ENCODE results near the gene MMP15.

DNA sequence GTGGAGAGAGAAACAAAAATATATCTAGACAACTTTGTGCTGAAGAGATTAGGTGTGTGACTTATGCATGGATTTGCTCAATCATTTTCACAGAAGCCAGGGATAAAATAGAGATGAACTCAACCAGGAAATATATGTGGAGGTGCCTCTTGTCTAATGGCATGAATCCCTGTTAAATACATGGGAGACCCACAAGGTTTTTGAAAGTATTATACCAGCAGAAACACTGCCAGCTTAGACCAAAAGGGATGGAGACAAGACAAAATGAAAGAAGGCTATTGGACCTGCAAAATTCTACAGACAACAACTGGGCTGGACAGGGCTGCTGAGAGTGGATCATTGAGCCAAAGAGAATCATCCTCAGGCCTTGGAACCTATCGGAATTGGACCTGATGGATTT is 51.0 kb downstream of the MMP15 start:
- TF ChIP-seq, protein P1, sequence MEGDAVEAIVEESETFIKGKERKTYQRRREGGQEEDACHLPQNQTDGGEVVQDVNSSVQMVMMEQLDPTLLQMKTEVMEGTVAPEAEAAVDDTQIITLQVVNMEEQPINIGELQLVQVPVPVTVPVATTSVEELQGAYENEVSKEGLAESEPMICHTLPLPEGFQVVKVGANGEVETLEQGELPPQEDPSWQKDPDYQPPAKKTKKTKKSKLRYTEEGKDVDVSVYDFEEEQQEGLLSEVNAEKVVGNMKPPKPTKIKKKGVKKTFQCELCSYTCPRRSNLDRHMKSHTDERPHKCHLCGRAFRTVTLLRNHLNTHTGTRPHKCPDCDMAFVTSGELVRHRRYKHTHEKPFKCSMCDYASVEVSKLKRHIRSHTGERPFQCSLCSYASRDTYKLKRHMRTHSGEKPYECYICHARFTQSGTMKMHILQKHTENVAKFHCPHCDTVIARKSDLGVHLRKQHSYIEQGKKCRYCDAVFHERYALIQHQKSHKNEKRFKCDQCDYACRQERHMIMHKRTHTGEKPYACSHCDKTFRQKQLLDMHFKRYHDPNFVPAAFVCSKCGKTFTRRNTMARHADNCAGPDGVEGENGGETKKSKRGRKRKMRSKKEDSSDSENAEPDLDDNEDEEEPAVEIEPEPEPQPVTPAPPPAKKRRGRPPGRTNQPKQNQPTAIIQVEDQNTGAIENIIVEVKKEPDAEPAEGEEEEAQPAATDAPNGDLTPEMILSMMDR (IDR thresholded peaks at IDR 0.05), result no peak
- TF ChIP-seq POLR2A (IDR thresholded peaks at IDR 0.05), result no peak
